NCI-H2081 treated with DMSO at 0.1 percent for 48 hours (cell line): ENCODE results near the gene EMC8.

ENCODE experiments used
- DNase-seq: peaks from one replicate; lab custom pipeline; 2025; lab: John Stamatoyannopoulos, UW

EMC8 gene

DNA sequence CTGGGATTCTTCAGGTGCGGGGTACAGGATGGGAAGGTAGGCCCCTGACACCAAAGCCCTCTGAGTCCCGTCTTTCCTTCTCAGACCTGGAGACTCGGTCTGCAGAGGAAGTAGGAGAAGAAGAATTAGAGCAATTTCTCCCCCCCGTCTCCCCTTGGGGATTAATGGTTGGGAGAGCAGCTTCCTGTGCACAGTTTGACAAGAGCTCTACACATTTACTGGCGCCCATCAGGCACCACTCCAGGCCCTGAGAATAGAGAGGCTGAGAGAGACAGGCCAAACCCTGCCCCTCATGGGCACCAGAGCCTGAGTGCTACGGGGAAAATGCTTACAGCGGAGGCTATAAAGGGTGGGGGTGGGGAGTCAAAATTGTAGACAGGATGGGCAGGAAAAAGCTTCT is 44.9 kb downstream of the EMC8 start:
- no peak for DNase-seq

DNA sequence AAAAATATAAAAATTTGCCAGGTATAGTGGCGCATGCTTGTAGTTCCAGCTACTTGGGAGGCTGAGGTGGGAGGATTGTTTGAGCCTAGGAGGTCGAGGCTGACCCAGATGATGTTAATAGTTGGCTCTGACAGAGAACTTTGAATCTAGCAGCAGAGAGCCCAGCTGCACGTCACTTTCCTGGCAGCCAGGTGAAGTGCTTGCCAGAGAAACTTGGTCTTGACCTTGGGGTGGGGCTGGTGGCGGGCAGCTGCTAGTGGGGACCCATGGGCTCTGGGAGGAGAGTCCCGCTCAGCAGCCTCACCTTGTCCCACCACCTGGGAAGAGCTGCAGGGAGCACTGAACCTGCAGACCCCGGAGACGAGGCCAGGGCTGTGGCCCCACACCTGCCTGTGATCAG is 45.4 kb downstream of the EMC8 start:
- no peak for DNase-seq

DNA sequence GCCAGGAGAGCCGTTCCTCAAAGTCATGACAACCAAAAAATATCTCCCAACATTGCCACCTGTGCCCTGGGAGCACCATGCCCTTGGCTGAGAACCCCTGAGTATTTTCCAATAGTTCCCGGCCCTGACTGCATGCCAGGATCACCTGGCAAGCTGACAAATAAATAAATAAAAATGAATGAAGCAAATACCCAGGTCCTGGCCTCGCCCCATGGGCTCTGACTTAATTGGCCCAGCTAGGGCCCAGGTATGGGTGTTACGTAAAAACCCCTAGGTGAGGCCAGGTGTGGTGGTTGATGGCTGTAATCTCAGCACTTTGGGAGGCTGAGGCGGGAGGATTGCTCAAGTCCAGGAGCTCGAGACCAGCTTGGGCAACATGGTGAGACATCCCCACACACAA is 45.8 kb downstream of the EMC8 start:
- no peak for DNase-seq

DNA sequence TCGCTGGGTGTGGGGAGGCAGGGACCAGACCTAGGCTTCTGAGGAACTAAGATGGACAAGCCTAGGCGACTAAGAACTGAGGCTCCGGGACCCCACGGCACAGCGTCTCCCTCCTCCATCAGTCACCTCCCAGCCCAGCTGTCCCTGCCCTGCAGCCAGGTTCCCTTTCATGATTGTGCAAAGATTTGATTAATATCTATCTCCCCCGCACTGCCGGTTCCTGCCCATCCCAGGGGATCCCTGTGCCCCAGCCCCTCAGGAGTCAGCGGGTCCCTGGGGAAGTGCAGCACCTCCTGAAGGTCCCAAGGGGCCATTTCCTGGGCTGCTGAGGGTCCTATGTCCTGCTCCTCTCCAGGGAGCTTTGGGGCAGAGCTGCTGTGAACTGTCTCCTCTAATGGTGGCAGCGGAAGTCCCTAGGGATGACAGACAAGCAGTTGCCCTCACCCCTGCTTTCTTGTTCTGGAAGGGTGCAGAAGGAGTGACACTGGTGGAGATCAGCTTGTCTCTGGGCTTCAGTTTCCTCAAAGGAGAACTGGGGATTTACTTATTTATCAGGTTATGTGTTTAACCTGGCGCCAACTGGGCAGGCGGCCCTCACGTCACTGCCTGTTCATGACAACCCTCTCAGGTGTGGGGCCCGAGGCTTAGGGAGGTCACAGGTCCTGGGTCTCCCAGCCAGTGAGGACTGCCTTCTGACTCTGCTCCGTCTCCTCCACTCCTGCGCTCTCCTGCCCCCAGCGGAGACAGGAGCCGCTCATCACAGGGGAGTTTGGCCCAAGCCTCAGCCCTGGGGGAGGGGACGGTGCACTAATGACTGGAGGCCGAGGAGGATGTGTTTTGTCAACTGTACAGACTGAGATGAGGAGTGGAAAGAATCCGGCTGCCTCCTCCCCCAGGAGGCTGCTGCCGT is 46.6 kb downstream of the EMC8 start:
- DNase-seq: no peak

DNA sequence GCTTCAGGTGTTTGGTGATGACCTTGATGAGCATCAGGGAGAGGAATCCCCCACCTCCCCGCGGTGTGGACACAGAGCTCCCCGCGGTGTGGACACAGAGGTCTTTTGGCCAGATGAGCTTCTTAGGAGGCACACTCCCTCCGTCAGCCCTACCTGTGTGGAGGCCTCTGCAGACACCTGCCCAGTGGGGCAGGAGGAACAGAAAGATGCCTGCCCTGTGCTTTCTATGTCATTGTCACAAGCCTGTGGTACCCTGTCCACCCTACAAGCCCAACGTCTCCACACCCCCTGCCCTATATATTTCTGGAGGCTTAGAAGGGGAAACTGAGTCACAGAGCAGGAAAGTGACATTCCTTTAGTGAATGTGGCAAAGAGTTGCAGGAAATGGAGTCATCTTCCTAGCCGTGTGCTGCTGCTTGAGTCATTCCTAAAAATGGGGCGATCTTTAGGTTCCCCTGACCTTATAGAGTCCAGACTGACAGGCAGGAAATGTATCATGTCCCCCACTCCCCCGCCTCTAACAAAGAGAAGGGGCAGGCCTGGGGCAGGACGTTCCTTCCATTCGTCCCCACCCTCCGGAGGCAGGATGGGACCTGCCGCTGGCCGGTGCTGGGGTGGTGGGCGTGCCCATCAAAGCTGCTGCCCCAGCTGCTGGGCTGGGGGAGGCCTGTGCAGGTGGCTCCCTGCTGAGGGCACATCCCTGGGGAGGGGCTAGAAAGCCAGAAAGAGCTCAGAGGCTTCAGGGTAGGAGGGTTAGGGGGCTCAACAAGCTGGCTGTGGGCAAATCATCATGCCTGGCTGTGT is 47.4 kb downstream of the EMC8 start:
- no peak for DNase-seq

DNA sequence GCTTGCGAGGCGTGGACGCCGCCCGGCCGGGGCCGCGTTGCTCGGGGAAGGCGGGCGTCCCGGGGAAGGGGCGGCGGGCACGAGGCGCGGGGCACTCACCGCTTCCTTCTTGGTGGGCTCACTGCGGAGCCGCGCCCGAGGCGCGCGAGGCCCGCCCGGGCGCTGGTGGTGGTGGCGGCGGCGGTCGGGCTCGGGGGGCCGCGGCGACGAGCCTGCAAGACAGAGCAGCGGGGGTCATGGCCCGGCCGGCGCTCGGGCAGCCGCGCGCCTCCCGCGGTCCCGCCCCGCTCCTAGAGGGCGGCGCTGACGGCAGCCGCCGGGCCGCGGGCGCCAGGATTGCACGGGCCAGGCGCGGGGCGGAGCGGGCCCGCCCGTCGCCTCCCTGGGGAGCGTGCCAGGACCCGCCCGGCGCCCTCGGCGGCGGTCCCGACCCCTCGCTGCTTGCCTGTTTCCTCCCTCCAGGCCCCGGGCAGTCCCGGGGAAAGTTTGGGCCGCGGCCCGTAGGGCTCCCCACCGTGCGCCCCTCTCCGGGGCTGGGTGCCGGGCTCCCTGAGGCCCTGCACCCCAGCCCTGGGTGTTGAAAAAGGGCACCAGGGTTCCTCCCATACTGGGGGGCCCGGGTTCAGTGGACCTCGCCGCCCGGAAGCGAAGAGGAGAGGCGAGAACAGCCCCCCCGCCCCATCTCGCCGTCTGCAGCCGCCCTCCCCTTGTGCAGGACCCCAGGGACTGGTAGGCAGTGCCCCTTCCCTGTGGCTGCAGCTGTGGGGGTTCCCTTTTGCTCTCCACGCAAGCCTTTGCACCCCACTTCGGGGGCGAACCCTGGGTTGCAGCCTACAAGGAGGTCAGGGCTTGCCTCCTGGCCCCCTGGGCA is 48.3 kb downstream of the EMC8 start, which contains the start of gene C16orf74:
TSS of gene C16orf74 (minus strand) at position 270 of the 871 bp plus-strand sequence. CDS start 15,879 bp downstream, outside the sequence.
- no peak for DNase-seq

DNA sequence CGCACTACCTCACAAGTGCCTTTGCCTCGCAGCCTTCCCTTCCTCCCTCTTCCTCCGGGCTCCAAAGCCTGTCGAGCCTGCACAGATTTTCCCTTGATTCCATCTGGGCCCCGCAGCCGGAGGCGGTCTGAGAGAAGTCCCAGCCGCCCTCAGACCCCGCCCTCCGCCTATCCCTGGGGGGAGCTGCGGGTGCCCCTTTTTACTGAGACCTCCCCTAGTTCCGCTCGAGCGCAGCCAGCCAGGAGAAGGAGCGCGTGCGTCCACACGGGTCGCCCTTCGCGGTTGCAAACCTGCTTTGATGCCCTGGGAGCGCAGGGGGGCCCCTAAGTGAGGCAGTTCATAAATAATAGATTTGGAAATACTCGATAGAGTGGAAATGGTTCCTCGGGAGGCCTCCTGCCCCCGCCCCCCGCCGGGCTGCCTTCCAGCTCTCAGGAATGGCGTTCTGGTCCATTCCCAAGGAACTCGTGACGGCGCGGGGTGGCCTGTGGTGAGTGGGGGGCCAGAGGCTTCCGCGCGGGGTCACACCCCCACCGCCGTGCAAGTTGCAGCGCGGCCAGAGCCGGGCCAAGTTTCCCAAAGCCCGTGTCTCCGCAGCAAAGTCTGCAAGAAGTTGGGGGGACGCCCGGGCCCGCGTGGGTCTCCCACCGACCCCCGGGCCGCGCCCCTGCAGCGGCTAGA is 49.1 kb downstream of the EMC8 start:
- DNase-seq: no peak

DNA sequence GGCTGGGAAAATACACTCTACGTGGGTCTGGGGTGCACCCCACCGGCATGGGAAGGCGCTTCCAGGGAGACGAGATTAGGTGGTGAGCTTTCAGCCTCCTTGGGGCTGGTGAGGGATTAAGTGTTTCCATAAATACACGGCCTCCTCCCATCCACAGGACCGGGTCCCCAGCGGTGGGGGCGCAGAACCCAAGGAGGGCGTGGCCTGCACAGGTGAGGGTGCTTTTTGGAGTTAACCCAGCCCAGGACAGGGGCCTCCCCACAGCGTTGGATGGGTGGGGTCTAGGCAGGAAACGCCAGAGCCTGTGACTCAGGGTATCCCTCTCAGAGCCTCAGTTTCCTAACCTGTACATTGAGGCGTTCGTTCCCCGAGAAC is 49.6 kb downstream of the EMC8 start:
- DNase-seq: no peak

DNA sequence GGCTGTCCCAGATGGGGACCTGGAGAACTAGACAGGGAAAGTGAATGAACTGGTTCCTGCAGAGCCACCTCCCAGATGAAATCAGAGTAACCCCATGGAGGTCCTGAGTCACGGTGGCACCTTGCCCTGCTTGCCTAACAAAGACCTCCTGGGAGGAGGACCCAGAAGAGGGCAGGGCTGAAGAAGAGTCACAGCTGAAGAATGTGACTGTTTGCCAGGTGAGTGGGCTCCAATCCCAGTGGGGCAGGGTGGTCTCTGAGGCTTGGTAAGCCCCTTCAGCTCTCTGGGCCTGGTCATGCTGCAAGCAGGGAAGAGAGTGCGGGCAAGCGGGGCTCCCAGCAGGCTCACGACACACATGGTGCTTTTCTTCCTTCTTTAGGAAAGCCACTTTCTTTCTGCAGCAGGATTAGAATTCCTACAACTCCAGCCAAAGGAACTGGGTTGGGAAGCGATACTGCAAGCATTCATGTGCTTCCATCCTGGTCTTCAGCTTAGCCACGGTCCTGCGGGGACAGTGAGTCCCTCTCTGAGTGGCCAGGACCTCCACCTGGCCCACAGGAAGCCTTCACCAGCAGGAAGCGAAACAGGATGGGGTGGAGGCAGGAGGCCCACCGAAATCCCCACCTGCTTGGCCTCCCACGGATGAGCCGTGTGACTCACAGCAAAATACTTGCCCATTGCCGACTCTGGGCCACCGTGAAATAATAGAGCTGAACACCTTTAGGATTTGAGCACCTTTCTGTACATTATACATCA is 52.7 kb downstream of the EMC8 start:
- no peak for DNase-seq

DNA sequence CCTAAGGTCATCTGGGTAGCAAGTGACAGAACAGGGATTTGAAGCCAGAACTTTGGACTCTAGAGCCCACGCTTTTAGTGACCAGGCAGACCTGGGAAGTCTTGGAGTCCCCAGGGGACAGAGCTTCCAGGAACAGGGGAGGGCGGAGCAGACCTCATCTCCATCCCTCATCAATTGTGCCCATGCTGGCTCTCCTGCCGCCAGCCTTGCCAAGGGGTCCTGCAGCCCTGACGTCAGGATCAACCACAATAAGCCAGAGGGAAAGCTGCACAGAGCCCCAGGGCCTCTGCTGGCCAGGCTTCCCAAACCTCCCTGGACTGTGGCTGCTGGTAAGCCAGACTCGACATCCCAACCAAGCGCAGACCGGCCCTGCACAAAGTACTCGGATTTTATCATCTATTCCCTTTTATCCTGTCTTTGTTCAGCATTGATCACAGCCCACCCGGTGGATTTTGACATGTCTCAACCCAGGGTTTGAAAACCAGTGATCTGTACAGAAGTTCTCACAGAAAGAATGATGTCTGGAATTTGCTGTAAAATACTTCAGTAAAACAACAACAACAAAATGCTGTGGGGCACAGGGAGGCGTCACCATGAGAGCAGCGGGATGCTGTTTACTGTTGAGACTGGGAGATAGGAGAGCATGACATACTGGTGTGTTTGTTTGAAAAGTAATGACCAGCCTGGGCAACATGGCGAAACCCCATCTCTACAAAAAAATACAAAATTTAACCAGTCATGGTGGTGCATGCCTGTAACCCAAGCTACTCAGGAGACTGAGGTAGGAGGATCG is 60.2 kb downstream of the EMC8 start:
- no peak for DNase-seq

DNA sequence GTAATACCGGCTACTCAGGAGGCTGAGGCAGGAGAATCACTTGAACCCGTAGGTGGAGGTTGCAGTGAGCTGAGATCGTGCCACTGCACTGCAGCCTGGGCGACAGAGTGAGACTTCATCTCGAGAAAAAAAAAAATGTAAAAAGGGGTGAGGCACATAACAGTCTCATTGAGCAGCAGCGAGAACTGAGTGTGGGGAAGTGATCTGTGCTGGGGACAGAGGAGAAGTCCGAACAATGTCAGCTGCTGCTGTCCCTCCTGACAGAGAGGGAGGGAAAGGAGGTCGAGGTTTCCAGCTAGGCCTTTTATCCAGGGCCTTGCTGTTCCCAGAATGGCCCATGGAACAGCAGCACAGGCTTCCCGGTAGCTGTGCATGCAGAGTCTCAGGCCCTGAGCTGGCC is 62.4 kb downstream of the EMC8 start:
- no peak for DNase-seq

DNA sequence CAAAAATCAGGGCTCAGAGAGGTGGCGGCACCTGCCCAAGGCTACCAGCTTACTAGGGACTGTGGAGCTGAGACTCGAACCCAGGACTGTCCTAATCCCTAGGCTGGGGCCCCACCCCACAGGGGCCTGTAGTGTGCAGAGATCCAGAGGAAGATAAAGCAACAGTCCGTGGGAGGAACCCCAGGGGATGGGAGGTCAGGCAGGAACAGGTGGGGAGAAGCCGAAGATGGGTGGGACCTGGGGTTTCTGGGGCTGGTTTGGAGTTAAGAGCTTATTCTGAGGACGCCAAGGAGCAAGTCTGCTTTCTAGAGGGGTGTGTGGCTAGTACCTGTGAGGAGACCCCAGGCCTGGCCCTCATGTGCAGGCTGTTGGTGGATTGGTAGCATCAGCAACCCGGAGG is 63.4 kb downstream of the EMC8 start:
- DNase-seq: no peak

DNA sequence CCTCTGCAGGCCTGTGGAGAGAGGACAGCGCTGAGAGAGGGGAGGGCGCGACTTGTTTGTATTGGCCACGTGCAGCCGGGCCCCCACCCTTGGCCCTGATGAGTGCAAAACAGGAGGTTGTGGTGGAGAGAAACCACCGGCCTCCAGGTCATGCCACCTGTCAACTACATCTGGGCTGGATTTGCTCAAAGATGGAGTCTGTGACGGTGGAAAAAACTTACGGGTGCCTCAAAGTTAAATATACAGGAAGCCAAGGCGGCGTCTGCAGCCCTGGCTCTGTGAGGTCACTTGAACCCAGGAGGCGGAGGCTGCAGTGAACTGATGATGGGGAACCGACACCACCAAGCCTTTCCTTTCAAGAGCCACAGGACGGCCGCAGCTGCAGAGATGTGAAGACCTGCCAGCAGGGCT is 64.1 kb downstream of the EMC8 start:
- DNase-seq: no peak

DNA sequence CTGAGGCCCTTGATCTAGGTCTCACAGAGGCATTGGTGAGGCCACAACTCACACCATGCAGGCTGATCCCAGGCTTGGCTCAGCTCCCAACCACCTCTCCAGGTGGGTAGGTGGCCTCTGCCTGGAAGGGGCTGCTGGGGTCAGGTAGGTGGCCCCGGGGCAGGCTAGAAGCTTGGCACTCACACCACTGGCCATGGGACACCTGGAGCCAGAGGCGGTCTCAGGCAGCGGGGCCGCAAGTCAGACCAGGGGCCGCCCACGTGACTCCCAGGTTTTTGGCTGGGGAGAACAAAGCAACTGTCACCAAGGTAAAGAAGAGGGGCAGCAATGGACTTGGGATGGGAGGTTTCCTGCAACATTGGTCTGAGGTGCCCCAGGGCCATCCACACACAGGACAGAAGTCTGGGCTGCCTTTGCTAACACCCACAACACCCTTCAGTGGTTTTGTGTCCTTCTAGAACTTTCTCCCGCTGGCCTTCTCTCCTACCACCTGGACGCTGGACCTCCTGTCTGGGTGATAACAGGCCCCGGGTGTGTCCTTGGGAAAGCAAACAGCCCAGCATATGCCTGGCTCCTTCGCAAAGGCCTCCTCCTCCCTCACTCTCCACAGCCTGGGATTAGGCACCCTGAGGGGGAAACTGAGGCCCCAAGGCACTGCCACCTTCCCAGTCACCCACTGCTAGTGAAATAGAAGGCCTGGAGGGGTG is 64.9 kb downstream of the EMC8 start:
- DNase-seq: no peak

DNA sequence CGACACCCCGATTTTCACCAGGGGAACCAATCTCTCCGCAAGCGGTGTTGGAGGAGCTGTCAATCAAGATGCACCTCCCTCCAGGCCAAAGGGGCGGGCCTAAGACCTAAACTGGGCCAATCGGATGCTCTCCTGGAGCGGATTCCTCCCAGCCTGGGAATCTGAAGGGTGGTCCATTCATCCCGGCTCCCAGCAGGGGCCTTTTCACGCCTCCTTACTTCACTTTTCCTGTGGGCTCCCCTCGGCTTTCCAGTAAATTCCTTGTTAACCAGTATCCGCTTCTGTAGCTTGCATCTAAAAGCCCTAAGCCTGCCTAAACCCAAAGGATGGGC is 65.5 kb downstream of the EMC8 start:
- DNase-seq: no peak

DNA sequence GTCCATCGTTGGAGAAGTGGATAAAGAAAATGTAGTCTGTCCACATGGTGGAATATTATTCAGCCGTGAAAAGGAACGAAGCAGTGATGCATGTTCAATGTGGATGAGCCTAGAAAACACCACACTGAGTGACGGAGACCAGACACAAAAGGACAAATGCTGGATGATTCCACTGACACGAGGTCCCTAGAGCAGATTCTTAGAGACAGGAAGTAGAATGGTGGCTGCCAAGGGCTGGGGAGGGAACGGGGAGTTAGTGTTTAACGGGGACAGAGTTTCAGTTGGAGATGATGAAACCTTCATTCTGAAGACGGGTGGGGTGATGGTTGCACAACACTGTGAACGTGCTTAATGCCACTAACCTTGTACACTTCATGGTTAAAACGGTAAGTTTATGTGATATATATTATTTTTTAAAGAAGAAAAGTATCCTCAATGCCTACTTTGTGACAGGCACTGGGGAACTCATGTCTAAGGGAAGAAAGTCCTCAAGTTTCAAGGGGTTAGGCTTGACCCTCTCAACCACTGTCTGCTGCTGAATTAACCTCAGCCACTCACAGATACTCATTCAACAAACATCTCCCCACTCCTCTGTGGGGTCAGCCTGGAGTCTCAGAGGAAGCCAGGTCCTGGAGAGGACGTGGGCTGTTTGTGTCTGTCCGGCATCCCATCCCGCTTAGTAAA is 66.0 kb downstream of the EMC8 start:
- DNase-seq: no peak

DNA sequence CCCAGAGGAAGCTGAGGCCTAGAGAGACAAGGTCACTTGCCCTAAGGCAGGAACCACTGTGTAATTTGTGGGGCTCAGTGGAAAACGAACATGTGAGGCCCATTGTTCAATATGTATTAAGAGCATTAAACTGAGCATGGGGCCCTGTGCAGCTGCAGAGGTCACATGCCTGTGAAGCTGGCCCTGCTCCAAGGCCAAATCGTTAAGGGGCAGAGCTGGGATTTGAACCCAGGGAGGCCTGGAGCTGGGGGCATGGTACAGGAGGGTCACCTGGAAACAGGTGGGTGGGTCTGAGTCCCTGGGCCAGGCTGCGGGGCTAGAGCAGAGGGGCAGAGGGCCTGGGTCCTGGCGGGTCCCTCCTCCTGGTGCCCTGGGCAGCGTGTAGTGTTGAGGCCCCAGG is 68.2 kb downstream of the EMC8 start:
- no peak for DNase-seq

DNA sequence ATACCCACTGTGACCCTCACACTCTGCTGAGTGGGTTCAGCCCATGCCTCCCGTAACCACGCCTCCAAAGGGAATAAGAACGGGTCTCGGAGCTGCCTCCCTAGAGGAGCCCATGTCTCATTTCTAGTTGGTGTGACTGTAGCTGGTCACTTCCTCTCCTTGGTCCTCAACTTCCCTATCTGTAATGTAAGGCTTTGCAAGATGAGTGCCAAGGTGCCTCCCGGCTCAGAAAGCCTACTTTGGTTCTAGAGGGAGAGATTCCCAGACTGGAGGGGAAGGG is 69.2 kb downstream of the EMC8 start:
- no peak for DNase-seq
